PC-9 (cell line): ENCODE data around the gene ZNF26. TPM values are rescaled to one million over a fixed set of nuclear protein-coding genes. Genes with fewer than 3 reads are reported as not detected.
"Not testable (repeated sequence)": the region's sequence is repeated elsewhere in the genome, so short reads cannot be mapped to it uniquely, and the experiment has no call there.

Source experiments
- BruUV-seq: library from RNA; stranded (reverse); fragments of 400-500 nt; replicated peaks from 2 replicates; lab custom pipeline; 2021; lab: Mats Ljungman, UMichigan
- CTCF ChIA-PET: fragments of 300-600 bp; sonication (Branson Sonifier 250); formaldehyde crosslinking; loops from one replicate; lab custom pipeline; 2022; ENCODE audit warnings: antibody characterized with exemption; lab: Charles Lee
- POLR2A ChIA-PET: fragments of 300-600 bp; sonication (Branson Sonifier 250); formaldehyde crosslinking; loops from one replicate; lab custom pipeline; 2022; ENCODE audit warnings: antibody characterized with exemption; ENCODE audit not compliant: unreplicated experiment; lab: Charles Lee
- DNase-seq, 2 experiments: peaks; one replicate each; pipeline versions ENCODE4 v3.0.0 to v3.0.0-alpha.2; 2015 to 2022; ENCODE audit warnings: mixed read lengths in 1 of 2
- H2AFZ ChIP-seq: fragments of 200-600 bp; sonication (generic); 2 replicates; pipeline ENCODE4 v1.8.1; 2017; ENCODE audit warnings: antibody characterized with exemption
- H3F3A ChIP-seq: fragments of 200-600 bp; sonication (generic); 2 replicates; pipeline ENCODE4 v1.8.1; 2017; ENCODE audit warnings: antibody characterized with exemption, mild to moderate bottlenecking, low read depth; ENCODE audit not compliant: insufficient read depth
- H3K27ac ChIP-seq: fragments of 200-600 bp; sonication (generic); 2 replicates; pipeline ENCODE4 v1.6.1; 2016; ENCODE audit warnings: mixed run types
- H3K27me3 ChIP-seq: fragments of 200-600 bp; sonication (generic); 2 replicates; pipeline ENCODE4 v1.6.1; 2016; ENCODE audit warnings: low read depth, mixed run types; ENCODE audit not compliant: insufficient read depth
- H3K36me3 ChIP-seq: fragments of 200-600 bp; sonication (generic); 2 replicates; pipeline ENCODE4 v1.6.1; 2016; ENCODE audit warnings: low read depth, mixed run types
- H3K4me1 ChIP-seq: fragments of 200-600 bp; sonication (generic); replicated peaks from 2 replicates; pipeline ENCODE4 v1.6.1; 2016; ENCODE audit warnings: mixed run types; ENCODE audit not compliant: insufficient read depth
- H3K4me2 ChIP-seq: fragments of 200-600 bp; sonication (generic); 2 replicates; pipeline ENCODE4 v1.6.1; 2017; ENCODE audit warnings: mixed run types
- H3K4me3 ChIP-seq: fragments of 200-600 bp; sonication (generic); 2 replicates; pipeline ENCODE4 v1.6.1; 2016; ENCODE audit warnings: mixed run types
- H3K79me2 ChIP-seq: fragments of 200-600 bp; sonication (generic); 2 replicates; pipeline ENCODE4 v1.6.1; 2017; ENCODE audit warnings: low read depth, mixed run types
- H3K9me2 ChIP-seq: fragments of 200-600 bp; sonication (generic); 2 replicates; pipeline ENCODE4 v1.8.1; 2017; ENCODE audit warnings: mild to moderate bottlenecking; ENCODE audit not compliant: insufficient read depth
- H3K9me3 ChIP-seq: fragments of 200-600 bp; sonication (generic); 2 replicates; pipeline ENCODE4 v1.8.1; 2016; ENCODE audit warnings: low read depth; ENCODE audit not compliant: insufficient read depth
- H4K20me1 ChIP-seq: fragments of 200-600 bp; sonication (generic); 2 replicates; pipeline ENCODE4 v1.8.1; 2017; ENCODE audit not compliant: insufficient read depth
- CTCF ChIP-seq: fragments of 200-600 bp; sonication (generic); conservative IDR thresholded peaks from 2 replicates; pipeline ENCODE4 v1.6.1; 2017; ENCODE audit warnings: mixed run types, antibody characterized with exemption, mild to moderate bottlenecking, moderate library complexity
- EZH2 ChIP-seq: fragments of 200-600 bp; sonication (generic); IDR thresholded peaks from 2 replicates; pipeline ENCODE4 v1.8.0; 2017; ENCODE audit warnings: antibody characterized with exemption, low read depth
- intact Hi-C: fragments of 100-400 bp; cut with micrococcal nuclease; formaldehyde crosslinking; loops from one replicate; pipeline ENCODE4 v1.10.0; 2022; ENCODE audit not compliant: unreplicated experiment
- total RNA-seq: library from RNA; stranded (reverse); gene quantifications from 2 replicates; pipeline ENCODE4 v1.2.3, GENCODE V29; 2021

Gene ZNF26
- total RNA-seq, 1 experiment from 2014 or later = 13.2 TPM

- Histone ChIP-seq H3K27me3 (no peaks in the 10 kb centered on the region), H2AFZ (peak within 1 kb of the TSS; percentile 100), H3K4me1 (no peaks in the 10 kb centered on the region), H3K4me2 (peak within 1 kb of the TSS; percentile 79), H3K27ac (no peak within 1 kb of the TSS), H3K36me3 (no peaks in the 10 kb centered on the region), H3K79me2 (0 out of 2 replicates have a peak, but pooled peaks cover 8% of the 10 kb centered on the region), H3K4me3 (peak within 1 kb of the TSS; percentile 98), H3F3A (peaks cover 21% of the 10 kb centered on the region), H3K9me3 (peaks cover 17% of the 10 kb centered on the region), H3K9me2 (no peaks in the 10 kb centered on the region), H4K20me1 (no peaks in the 10 kb centered on the region)
- intact Hi-C loops = loop anchor here (1.0 to 2.0 kb wide), 5 partner anchors 30 to 225 kb away; partner anchors contain the start of genes CHFR, GOLGA3, ZNF140 and ZNF26
- DNase-seq = peak; percentile 67 to 84
- ChIA-PET POLR2A (interaction anchor here (0.7 kb wide), 1 partner anchor 124 kb away, joined by 3 read pairs; no protein-coding TSS in a partner anchor), CTCF (interaction anchor here (0.6 kb wide), 1 partner anchor 30 kb away, joined by 3 read pairs; the partner anchor contains the start of gene ZNF26)
- TSS peak; percentile 60 for BruUV-seq
- TF ChIP-seq CTCF (no peak), EZH2 (no peak)
These were observed 30.0 kb upstream of the ZNF26 start, which contains the start of gene ZNF605 for GRCh38 chr12:132956011-132956788. Gene ZNF605 (minus strand): TSS chr12:132956306. CDS start chr12:132945635, 10,671 bp downstream.

GRCh38 chr12:132961790-132962189 is 24.4 kb upstream of the ZNF26 start:
- POLR2A ChIA-PET, H3K4me1 ChIP-seq, DNase-seq, H3K27ac ChIP-seq, H3K4me2 ChIP-seq, H2AFZ ChIP-seq, H3K9me3 ChIP-seq, H3K4me3 ChIP-seq, BruUV-seq, H3F3A ChIP-seq, H3K27me3 ChIP-seq, H3K9me2 ChIP-seq, H4K20me1 ChIP-seq, CTCF ChIA-PET, H3K36me3 ChIP-seq, H3K79me2 ChIP-seq, intact Hi-C loops: not testable (repeated sequence)

- BruUV-seq, POLR2A ChIA-PET, H3K4me3 ChIP-seq, H3K79me2 ChIP-seq, H3K4me1 ChIP-seq, H3K9me3 ChIP-seq, H3K27ac ChIP-seq, H3K9me2 ChIP-seq, H3F3A ChIP-seq, H2AFZ ChIP-seq, H3K36me3 ChIP-seq, H3K27me3 ChIP-seq, CTCF ChIA-PET, intact Hi-C loops, H4K20me1 ChIP-seq, DNase-seq, H3K4me2 ChIP-seq: not testable (repeated sequence)
These were observed 22.2 kb upstream of the ZNF26 start for GRCh38 chr12:132963947-132964346.

DNA sequence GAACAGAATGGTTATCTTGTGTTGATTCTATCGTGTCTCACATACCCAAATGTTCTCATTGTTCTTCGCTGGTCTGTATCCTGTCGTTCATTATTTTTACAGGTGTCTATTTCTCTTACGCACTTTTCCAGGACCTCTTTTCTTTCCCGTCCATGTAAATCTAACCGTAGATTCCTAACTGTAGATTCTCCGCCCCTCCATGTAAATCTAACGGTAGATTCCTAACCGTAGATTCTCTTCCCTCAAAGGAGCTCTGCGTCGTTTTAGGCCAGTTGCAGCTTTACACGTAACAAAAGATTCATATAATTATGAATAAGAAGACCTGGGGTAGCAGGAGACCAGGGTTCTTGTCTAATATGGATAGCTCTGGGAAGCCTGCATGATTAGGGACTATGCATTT is 20.4 kb upstream of the ZNF26 start:
- no TSS peak for BruUV-seq
- Histone ChIP-seq H3F3A (no peaks in the 10 kb centered on the region), H3K27me3 (no peaks in the 10 kb centered on the region), H3K36me3 (no peaks in the 10 kb centered on the region), H3K27ac (no peak overlapping the region), H4K20me1 (no peaks in the 10 kb centered on the region), H3K4me1 (no peaks in the 10 kb centered on the region), H3K4me3 (no peak overlapping the region), H3K79me2 (no peaks in the 10 kb centered on the region), H2AFZ (no peak overlapping the region), H3K9me2 (no peaks in the 10 kb centered on the region), H3K4me2 (no peak overlapping the region), H3K9me3 (no peaks in the 10 kb centered on the region)
- ChIA-PET CTCF (no interaction called here), POLR2A (no interaction called here)
- intact Hi-C loops = no loop called here
- no peak for DNase-seq
- no peak for TF ChIP-seq CTCF
- no peak for TF ChIP-seq EZH2
